GM21360 (cell line): ENCODE results near the gene FSD2.
"Not testable (repeated sequence)": the region's sequence is repeated elsewhere in the genome, so short reads cannot be mapped to it uniquely, and the experiment has no call there.

ENCODE experiments used
- ATAC-seq: cut with Tn5 transposase; IDR thresholded peaks from one replicate; pipeline ENCODE4 v1.9.1; 2021; ENCODE audit warnings: mild to moderate bottlenecking, moderate library complexity; ENCODE audit not compliant: unreplicated experiment

Gene FSD2

DNA sequence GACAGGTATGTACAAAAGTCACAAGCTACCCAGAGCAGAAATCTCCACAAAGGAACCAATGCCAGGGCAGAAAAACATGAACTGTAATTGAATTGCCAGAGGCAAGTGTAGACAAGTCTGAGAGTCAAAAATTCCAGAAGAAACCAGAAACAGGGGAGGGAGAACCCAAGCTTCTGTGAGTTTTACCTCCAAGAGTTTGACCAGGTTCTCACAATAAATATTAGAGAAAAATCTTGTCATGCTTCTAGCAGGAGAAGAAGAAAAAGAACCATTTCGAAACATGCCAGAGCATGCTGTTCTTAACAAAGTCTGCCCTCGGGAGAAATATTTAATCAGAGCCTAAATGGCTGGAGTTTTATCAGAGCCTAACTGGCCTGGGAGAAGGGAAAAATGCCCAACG is 63.7 kb downstream of the FSD2 start:
- no peak for ATAC-seq

DNA sequence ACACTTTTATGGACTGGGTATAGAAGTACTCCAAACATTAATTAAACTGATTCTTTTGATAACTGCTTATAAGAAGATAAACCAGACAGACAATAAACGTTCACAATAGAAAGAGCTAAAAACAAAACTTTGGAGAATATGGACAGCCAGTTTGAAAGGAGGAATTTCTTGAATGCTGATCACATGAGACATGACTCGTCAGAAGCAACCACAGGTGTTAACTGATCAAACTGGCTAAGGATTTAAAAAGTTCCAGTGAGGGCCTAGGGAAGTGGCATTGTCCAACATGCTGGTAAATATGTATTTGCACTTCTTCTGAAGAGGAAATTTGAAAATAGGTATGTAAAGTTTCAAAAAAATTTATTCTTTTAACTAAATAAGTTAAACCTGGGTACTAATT is 66.8 kb downstream of the FSD2 start:
- ATAC-seq = no peak

DNA sequence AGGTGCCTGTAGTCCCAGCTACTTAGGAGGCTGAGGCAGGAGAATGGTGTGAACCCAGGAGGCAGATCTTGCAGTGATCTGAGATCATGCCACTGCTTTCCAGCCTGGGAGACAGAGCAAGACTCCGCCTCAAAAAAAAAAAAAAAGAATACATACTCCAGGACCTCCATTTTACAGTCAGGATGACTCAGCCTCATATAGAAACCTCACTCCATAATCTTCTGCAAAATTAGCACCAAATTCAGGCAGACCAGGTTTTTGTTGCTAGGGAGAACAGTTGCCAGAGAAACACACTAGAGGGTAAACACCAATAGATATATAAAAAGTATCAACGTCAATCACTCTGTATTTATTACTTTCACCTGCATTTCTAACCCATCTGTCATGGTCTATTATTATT is 67.9 kb downstream of the FSD2 start:
- no peak for ATAC-seq

DNA sequence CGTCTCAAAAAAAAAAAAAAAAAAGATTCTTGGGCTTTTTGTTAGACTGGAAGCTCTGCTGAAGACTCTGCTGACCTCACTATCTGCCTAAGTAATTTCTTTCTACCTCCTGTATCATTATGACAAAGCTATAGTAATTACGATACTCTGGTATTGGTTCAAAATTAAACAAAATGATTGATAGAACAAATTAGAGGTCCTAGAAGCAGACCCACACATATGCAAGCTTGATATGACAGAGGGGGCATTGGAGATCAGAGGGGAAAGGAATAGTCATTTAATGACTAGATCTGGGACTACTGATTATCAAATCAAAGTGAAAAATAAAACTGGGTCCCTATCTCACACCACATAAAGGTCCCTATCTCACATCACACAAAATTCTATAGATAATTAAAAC is 74.3 kb downstream of the FSD2 start:
- ATAC-seq = no peak

DNA sequence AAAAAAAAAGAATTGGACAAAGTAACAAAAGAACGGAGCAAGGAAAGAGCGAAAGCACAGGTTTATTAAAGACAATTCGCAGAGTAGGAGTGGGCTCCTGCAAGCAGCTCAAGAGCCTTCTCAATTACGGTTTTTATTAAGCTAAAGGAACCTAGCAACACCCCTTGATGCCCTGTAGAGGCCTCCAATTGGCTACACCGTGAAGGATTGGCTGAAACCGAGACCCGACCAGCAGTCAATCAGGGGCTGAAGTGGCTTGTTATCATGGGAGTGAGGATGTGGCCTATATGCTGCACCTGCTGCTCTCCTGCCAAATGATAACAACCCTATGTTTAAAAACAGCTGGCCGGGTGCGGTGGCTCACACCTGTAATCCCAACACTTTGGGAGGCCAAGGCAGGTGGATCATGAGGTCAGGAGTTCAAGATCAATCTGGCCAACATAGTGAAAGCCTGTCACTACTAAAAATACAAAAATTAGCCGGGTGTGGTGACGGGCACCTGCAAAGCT is 75.8 kb downstream of the FSD2 start:
- no peak for ATAC-seq

DNA sequence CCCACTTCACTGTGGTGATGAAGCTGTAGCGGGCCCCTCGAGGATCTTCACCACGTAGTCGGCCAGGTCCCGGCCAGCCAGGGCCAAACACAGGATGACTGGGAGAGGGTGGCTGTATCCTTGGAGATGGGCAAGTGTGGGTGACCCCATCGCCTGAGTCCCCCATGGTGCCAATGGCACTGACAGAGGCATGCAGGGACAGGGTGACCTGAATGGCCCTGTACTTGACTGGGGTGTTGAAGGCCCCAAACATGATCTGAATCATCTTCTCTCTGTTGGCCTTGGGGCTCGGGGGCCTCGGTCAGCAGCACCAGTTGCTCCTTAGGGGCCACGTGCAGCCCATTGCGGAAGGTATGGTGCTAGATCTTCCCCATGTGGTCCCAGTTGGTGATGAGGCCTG is 79.1 kb downstream of the FSD2 start:
- no peak for ATAC-seq

DNA sequence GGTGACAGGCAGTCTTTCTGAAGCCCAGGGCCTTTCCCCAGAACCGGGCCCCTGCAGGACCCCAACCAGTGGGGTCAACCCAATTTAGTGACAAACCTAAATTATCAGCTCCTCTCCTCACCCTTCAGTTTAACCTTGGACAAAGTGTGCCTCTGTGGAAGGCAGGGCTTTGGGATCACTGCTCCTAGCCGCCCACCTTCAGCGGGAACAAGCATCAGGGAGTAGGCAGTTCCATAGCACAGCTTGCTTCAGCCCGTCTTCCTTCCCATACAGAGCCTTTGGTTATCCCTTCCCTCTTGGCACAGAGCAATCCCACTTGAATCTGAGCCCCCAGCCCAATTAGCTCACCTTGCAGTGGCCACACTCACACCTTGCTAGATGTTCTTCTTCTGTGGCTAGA is 90.9 kb downstream of the FSD2 start:
- ATAC-seq = no peak

DNA sequence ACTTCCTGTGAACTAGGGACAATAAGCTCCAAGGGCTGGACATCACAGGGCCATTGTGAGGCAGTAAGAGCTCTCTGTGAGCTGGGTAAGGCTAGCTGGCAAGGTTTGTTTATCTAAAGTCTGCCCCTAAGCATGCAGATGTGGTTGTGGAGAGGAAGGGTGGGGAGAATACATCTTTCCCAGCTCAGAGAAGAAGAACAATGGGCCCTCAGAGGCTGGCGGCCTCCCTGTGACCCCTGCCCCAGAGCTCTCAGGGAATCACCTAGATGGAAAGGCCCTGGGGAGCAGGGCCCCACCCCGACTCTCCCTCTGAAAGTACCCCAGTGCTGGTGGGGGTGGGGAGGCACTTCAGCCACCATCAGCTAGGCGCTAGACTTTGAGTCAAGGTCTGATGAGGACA is 91.9 kb downstream of the FSD2 start:
- ATAC-seq = no peak

DNA sequence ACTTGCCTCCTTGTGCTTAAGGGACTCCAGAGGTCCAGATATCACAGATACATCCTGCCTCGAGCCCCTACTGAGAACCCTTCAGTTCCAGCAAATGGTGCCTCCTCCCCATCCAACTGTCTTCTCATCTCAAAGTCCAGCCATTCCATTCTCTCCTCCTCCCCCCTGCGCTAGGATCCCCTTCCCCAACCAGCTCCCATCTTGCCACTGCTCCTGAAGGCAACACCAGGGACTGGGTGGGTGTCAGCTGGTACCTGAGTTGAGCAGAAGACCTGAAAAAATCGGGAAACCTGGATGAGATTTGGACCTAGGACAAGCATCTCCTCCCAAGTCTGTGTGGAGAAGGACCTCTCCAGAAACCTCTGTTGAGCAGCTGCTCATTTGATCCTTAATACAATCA is 93.8 kb downstream of the FSD2 start:
- ATAC-seq = no peak

DNA sequence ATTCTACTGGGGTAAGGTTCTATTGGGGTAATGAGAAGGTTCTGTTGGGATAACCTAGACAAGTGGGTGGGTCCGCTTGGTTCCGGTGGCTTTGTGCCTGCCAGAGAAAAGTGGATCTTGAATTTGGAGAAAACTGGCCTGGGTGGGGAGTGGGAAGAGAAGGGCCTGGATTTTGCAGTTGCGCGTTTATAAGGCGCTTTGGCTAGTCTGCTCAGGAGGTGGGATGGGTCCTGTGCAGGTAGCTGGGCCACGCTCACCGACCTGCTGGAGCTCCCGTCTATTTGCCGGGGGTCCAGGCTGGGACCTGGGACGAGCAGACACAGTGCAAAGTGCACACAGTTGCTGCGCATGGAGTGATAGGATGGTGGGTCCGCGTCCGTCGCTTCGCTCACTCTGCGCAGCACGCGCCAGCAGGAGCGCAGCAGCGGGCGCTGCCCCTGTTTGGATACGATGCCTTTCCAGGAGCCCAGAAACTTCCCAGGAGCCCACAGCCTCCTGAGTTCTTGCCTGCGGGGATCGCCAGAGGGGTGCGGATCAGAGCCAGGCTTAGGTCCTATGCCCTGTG is 94.9 kb downstream of the FSD2 start:
- ATAC-seq = no peak

DNA sequence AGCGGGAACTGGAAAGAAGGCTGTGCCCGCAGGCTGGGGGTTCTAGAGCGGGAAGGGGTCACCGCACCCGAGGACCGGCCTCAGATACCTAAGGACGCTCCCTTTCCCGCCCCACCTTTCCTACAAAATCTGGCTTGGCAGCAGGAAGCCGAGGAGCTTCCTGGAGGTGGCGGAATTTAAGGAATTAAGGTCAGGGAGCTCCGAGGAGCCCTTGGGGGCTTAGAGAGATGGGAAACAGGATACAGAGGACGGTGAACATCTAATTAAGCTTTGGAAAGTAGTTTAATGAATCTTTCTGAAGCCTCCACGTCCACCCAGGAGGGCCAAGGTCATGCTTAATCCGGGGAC is 95.7 kb downstream of the FSD2 start:
- ATAC-seq = no peak

DNA sequence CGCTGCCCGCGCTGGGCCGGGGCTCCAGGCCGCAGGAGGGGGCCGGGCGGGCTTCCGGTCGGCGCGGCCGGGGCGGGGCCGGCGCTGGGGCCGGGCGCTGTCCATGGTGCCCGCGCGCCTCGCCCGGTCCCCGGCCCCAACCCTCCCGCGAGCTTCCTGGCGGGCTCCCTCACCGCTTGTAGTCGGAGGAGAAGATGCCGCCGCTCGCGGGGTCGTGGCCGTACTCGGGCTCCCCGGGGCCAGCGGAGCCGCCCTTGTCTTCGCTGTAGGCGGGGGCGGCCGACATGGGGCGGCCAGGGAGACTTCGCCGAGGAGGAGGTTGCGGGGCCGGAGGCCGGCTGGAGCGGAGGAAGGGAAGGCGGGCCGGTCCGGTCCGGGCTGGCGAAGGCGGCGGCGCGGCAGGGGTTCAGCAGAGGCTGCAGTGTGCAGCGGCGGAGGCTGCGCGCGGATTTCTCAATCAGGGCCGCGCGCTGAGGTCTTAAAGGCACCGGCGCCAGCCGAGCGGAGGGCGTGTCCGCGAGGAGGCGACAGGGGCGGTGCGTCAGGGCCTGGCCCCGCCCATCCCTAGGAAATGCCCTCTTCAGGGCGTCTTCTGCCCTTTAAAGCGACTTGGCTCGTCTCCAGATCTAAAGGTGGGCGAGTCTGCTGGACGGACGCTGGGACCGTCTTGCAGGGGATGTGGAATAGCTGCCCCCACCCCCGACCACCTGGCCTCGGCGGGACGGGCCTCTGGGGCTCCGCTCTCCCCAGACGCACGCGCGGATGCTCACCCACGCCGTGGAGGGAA is 96.3 kb downstream of the FSD2 start, which contains the start of gene AP3B2:
TSS of gene AP3B2 (minus strand) at position 455 of the 787 bp plus-strand sequence. CDS start at position 286, 169 bp downstream.
- peak; percentile 86 for ATAC-seq

DNA sequence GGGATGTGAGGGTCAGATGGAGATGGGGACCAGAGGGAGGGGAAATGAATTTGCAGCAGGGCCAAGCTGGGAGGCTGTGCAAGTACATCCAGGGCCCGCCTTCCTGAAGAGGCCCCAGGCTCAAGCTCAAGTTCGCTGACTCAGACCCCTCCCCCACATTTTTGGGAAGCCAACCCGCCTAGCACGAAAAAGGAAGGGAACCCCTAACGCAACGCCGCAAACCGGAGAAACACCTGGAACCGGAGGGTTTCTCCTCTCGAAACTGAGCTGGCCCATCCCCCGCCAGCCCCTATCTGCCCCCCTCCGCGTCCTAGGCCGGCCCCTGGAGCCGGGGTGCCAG is 96.8 kb downstream of the FSD2 start:
- no peak for ATAC-seq

DNA sequence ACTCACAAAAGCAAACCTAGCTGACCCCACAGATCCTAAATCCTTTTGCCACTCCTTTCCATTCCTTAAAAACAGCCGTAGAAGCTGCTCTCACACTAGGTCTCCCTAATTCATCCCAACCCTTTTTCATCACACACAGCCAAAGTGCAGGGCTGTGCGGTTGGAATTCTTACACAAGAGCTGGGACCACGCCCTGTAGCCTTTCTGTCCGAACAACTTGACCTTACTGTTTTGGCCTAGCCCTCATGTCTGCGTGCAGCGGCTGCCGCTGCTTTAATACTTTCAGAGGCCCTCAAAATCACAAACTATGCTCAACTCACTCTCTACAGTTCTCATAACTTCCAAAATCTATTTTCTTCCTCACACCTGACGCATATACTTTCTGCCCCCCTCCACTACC is 100.0 kb downstream of the FSD2 start:
- not testable (repeated sequence) for ATAC-seq
